GM21717 (cell line): Measurements from ENCODE around the gene FSTL5.

ENCODE experiments used
- ATAC-seq: cut with Tn5 transposase; IDR thresholded peaks from one replicate; pipeline ENCODE4 v1.9.1; 2021; ENCODE audit warnings: mild to moderate bottlenecking, moderate library complexity; ENCODE audit not compliant: unreplicated experiment

FSTL5 gene

GRCh38 chr4:161717084-161717483 is 446.7 kb downstream of the FSTL5 start:
- no peak for ATAC-seq

- no peak for ATAC-seq
Measured at GRCh38 chr4:161714931-161715330, 448.9 kb downstream of the FSTL5 start.

- ATAC-seq = no peak
Measured at GRCh38 chr4:161714022-161714751, 449.6 kb downstream of the FSTL5 start.

- ATAC-seq = no peak
Measured at GRCh38 chr4:161704653-161705052, 459.1 kb downstream of the FSTL5 start.

GRCh38 chr4:161704040-161704439 is 459.8 kb downstream of the FSTL5 start:
- no peak for ATAC-seq

- no peak for ATAC-seq
Measured at GRCh38 chr4:161702287-161702686, 461.5 kb downstream of the FSTL5 start.

- ATAC-seq = no peak
Measured at GRCh38 chr4:161696944-161697343, 466.9 kb downstream of the FSTL5 start.

GRCh38 chr4:161680146-161680545 is 483.7 kb downstream of the FSTL5 start:
- ATAC-seq = no peak

- no peak for ATAC-seq
Measured at GRCh38 chr4:161664740-161665139, 499.1 kb downstream of the FSTL5 start.

- ATAC-seq = no peak
Measured at GRCh38 chr4:161663844-161664243, 500.0 kb downstream of the FSTL5 start.

GRCh38 chr4:161658676-161659075 is 505.1 kb downstream of the FSTL5 start:
- no peak for ATAC-seq

GRCh38 chr4:161657616-161658015 is 506.2 kb downstream of the FSTL5 start:
- ATAC-seq = no peak

- ATAC-seq = no peak
Measured at GRCh38 chr4:161656594-161656993, 507.2 kb downstream of the FSTL5 start.

GRCh38 chr4:161655148-161655547 is 508.7 kb downstream of the FSTL5 start:
- ATAC-seq = no peak

GRCh38 chr4:161653697-161654096 is 510.1 kb downstream of the FSTL5 start:
- no peak for ATAC-seq

GRCh38 chr4:161651586-161651985 is 512.2 kb downstream of the FSTL5 start:
- ATAC-seq = no peak

GRCh38 chr4:161650812-161651211 is 513.0 kb downstream of the FSTL5 start:
- peak; percentile 71 for ATAC-seq

- no peak for ATAC-seq
Measured at GRCh38 chr4:161647757-161648156, 516.0 kb downstream of the FSTL5 start.

GRCh38 chr4:161642708-161643107 is 521.1 kb downstream of the FSTL5 start:
- ATAC-seq = no peak

- no peak for ATAC-seq
Measured at GRCh38 chr4:161629694-161630441, 533.9 kb downstream of the FSTL5 start.

GRCh38 chr4:161604516-161605300 is 559.1 kb downstream of the FSTL5 start:
- peak; percentile 93 for ATAC-seq

GRCh38 chr4:161601011-161601410 is 562.8 kb downstream of the FSTL5 start:
- ATAC-seq = no peak
